GM19397 (cell line): ENCODE data around the gene MROH8.
"Not testable (repeated sequence)": the region's sequence is repeated elsewhere in the genome, so short reads cannot be mapped to it uniquely, and the experiment has no call there.

Experiments
- ATAC-seq: cut with Tn5 transposase; IDR thresholded peaks from one replicate; pipeline ENCODE4 v1.9.1; 2021; ENCODE audit warnings: mild to moderate bottlenecking, moderate library complexity; ENCODE audit not compliant: unreplicated experiment

The MROH8 gene

GRCh38 chr20:37158248-37158647, 21.1 kb downstream of the MROH8 start:
- ATAC-seq = no peak

- no peak for ATAC-seq
Measured at GRCh38 chr20:37155987-37156386, 23.4 kb downstream of the MROH8 start.

GRCh38 chr20:37154684-37155298, 24.6 kb downstream of the MROH8 start:
- no peak for ATAC-seq

- no peak for ATAC-seq
Measured at GRCh38 chr20:37152284-37152683, 27.1 kb downstream of the MROH8 start.

GRCh38 chr20:37151529-37151928, 27.8 kb downstream of the MROH8 start:
- ATAC-seq = no peak

- not testable (repeated sequence) for ATAC-seq
Measured at GRCh38 chr20:37150864-37151263, 28.5 kb downstream of the MROH8 start.

- ATAC-seq = no peak
Measured at GRCh38 chr20:37147250-37147649, 32.1 kb downstream of the MROH8 start.

GRCh38 chr20:37144856-37145404, 34.4 kb downstream of the MROH8 start:
- ATAC-seq = no peak

- no peak for ATAC-seq
Measured at GRCh38 chr20:37142708-37143107, 36.6 kb downstream of the MROH8 start.

GRCh38 chr20:37137547-37137946, 41.8 kb downstream of the MROH8 start:
- no peak for ATAC-seq

GRCh38 chr20:37133952-37134351, 45.4 kb downstream of the MROH8 start:
- ATAC-seq = no peak

GRCh38 chr20:37131486-37131885, 47.9 kb downstream of the MROH8 start:
- no peak for ATAC-seq

GRCh38 chr20:37128803-37129202, 50.5 kb downstream of the MROH8 start:
- ATAC-seq = no peak

GRCh38 chr20:37126290-37126689, 53.1 kb downstream of the MROH8 start:
- not testable (repeated sequence) for ATAC-seq

GRCh38 chr20:37123441-37123840, 55.9 kb downstream of the MROH8 start:
- no peak for ATAC-seq

GRCh38 chr20:37120497-37120896, 58.9 kb downstream of the MROH8 start:
- no peak for ATAC-seq

- no peak for ATAC-seq
Measured at GRCh38 chr20:37119356-37120036, 59.9 kb downstream of the MROH8 start.

- no peak for ATAC-seq
Measured at GRCh38 chr20:37114012-37114411, 65.3 kb downstream of the MROH8 start.

GRCh38 chr20:37111926-37112455, 67.4 kb downstream of the MROH8 start:
- ATAC-seq = no peak

- no peak for ATAC-seq
Measured at GRCh38 chr20:37108676-37109075, 70.7 kb downstream of the MROH8 start.

GRCh38 chr20:37102571-37102970, 76.8 kb downstream of the MROH8 start:
- ATAC-seq = no peak

GRCh38 chr20:37096415-37097041, 82.8 kb downstream of the MROH8 start:
- ATAC-seq = no peak
